SK-N-DZ (cell line): ENCODE measurements around the gene MMS19.

Source experiments
- DNase-seq: peaks from one replicate; pipeline ENCODE4 v3.0.0-alpha.2; 2015; ENCODE audit warnings: low spot score

MMS19 gene

DNA sequence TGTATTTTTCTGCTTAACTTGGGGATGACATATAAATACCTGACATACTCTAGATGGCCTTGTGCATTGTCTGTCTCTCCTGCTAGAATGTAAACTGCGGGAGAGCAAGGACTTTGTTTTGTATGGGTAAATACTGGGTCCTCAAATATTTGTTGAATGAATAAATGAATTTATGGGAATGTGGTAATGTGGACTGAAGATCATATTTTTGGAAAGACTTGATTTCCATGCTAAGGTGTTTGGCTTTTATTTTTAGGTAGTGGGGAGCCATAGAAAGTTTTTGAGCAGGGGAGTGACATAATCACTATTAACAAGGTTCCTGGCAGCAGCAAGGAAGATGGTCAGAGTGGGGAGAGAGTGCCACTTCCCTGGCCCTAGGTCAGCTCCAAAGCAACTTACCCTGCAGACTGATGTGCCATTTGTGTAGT is 27.5 kb upstream of the MMS19 start:
- DNase-seq = no peak

- DNase-seq = no peak
Observed at GRCh38 chr10:97525086-97525485, 26.9 kb upstream of the MMS19 start.

- peak; percentile 52 for DNase-seq
Observed at GRCh38 chr10:97522937-97523336, 24.7 kb upstream of the MMS19 start.

DNA sequence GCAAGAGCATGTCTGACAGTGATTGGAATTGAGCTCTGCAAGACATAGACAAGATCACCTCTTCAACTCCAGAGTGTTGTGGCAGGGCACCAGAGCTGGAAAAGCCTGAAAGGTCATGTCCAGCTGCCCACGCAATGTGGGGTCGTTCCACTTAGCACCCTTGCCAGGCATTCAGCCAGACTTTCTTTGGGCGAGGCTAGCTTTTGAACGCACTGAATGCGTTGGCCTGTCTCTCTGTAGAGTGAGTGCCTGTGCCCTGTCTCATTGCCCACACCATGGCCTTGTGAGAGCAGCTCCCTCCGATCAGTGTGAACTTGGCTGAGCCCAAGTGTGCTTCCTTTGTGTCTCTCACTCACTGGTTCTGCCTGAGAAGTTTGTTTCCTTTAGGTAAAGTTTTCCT is 23.8 kb upstream of the MMS19 start:
- DNase-seq = no peak

GRCh38 chr10:97520978-97521761 is 22.9 kb upstream of the MMS19 start:
- no peak for DNase-seq

GRCh38 chr10:97520520-97520919 is 22.3 kb upstream of the MMS19 start:
- DNase-seq = no peak

GRCh38 chr10:97519342-97519741 is 21.1 kb upstream of the MMS19 start:
- no peak for DNase-seq

DNA sequence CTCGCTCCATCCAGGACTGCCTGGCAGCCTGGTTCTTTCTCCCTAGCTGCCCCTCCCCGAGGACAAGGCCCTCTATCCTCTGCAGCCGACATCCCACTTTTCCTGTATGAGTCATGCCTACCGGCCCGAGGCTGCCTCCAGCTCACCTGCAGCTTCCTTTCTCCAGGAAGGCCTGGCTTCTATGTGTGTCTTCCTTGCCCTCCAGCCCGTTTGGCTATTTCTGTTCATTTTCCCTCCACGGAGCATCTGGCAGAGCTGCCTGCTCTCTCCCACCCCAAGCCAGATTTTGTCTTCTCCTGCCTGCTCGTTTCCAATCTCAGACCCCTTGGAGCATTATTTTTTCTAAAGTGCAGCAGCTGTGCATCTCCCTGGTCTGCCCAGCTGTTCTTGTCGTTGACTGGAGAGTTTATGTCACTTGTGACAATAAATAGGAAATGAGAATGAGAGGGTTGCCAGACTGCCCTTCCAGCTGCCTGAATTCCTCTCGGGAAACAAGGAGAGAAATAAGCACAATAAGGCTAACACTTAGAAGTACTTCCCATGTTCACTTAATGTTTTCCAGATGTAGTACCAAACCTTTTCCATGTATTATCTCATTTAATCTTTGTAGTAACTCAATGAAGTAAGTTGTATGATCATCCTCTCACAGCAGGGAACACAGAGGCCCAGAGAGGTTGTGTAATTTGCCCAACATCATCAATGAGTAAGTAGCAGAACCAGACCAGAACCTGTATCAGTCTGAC is 20.2 kb upstream of the MMS19 start:
- DNase-seq = no peak

GRCh38 chr10:97517778-97518300 is 19.6 kb upstream of the MMS19 start:
- DNase-seq = no peak

DNA sequence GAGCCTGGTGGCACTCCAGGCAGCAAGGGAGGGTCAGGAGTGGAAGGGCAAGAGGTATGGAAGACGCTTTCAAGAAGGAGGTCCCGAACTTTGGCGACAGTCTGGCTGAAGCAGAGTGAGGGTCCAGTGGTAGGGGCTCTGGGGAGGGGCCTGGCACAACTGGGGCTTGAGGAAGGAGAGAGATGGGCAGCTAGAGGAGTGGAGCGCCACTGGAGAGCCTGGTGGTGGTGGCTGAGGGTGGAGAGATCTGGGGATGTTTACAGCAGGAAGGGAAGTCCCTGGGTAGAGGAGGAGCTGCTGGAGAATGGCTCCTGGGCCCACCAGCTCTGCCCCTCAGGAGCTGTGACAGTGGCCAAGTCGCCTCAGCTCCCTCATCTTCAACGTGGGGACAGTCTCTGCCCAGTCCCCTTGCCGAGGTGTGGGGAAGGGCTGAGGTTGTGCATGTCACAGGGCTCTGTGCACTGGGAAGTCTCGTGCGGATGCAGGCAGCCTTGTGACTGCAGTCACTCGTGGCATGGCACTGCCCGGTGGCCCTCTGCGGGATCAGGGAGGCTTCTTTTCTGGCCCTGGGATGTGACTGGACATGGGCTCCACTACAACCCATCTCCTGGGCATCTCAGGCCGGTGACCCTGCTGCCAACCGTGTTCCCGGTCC is 19.0 kb upstream of the MMS19 start:
- no peak for DNase-seq

- DNase-seq = no peak
Observed at GRCh38 chr10:97515271-97515978, 17.2 kb upstream of the MMS19 start.

- no peak for DNase-seq
Observed at GRCh38 chr10:97514344-97514743, 16.1 kb upstream of the MMS19 start.

- DNase-seq = no peak
Observed at GRCh38 chr10:97512993-97513392, 14.8 kb upstream of the MMS19 start.

- no peak for DNase-seq
Observed at GRCh38 chr10:97511711-97512440, 13.7 kb upstream of the MMS19 start.

- DNase-seq = no peak
Observed at GRCh38 chr10:97510686-97511085, 12.5 kb upstream of the MMS19 start.

DNA sequence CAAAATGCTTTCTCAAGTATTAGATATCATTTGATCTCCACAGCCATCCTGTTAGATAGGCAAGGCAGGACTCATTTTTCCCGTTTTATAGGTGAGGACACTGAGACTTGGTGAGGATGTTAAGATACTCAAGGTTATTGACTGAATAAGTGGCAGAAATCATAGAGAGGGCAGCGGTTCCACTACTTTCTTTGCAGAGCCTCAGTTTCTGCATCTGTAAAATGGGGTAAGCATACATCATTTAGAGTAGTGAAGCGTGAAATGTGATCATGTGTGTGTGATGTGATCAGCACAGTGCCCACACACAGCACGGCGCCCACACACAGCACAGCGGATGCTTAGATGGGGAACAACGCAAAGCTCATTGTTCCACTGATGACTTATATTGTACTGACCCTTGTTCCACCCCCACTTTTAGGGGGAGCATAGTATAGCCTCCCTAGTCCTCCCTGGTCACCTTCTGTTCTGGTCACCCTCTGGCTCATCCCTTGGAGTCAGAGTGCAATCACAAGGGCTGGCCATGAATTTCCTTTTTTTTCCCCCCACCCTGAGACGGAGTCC is 11.0 kb upstream of the MMS19 start:
- DNase-seq = no peak

GRCh38 chr10:97508342-97508741 is 10.1 kb upstream of the MMS19 start:
- DNase-seq = no peak

DNA sequence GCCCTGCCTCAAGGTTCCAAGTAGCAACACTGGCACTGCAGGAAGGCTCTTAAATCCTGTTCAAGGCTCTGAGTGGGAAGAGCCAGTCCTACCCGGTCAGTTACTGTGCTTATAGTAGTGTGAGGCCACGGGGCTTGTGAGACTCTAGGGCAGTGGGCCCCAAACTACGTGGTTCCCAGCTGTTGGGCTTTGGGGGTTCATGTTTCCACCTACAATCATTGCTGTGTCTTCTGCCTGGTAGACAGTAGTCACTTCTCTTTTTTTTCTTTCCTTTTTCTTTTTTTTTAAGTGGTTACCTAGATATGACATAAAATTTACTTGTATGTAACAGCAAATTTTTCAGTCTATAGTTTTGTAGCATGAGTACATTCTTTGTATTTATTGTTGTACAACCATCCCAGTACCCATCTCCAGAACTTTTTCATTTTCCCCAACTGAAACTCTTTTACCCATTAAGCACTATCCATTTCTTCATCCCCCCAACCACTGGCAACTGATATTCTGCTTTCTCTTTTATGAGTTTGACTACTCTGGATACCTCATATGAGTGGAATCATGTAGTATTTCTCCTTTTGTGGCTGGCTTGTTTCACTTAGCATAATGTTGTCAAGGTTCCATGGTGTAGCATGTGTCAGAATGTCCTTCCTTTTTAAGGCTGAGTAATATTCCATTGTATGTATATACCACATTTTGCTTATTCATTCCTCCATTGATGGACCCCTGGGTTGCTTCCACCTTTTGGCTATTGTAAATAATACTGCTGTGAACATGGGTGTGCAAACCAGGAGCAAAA is 8.2 kb upstream of the MMS19 start:
- DNase-seq = no peak

DNA sequence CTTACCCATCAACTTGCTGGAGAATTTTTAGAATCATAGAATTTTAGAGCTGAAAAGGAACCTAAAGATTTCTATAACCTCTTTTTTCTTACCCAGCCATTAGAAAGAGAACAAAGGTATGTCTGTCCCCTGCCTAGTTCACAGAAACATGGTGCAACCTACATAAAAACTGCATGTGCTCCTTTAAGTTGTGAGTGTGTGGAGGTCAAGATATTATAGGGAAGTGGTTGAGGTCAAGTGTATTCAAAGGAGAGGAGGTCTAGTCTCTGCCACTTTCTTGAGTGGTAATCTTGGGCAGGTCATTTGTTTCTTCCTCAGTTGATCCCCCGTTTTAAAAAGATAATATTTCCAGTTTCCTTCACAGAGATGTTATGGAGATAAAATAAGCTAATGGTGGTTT is 6.9 kb upstream of the MMS19 start:
- DNase-seq = no peak

DNA sequence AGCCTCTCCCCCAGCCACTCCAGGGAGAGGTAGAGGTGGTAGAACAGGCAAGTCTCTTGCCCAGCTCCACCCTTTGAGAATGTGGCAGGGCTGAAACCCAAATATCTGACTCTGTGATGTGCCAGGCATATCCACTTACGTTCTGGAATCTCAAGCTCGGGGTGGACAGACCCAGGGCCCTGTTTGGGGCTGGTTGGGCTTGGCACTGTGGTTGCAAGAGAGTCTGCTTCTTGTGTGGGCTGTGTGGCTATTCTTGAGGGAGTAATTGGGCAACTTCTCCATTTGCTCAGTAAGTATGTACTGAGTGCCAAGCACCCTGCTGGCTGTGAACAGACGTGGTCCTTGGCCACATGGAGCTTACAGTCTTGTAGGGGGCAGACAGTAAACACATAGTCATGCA is 5.2 kb upstream of the MMS19 start:
- DNase-seq = no peak
